ENCODE results near the gene TMCC3. TPM values are rescaled to one million over a fixed set of nuclear protein-coding genes. Genes with fewer than 3 reads are reported as not detected.

TMCC3 gene
- total RNA-seq, 2 donors from 2014 or later = 2.5 to 4.2 TPM

GRCh38 chr12:94686834-94687628 lies 36.7 kb upstream of the TMCC3 start:
- Mint-ChIP-seq H3K27ac (no peak overlapping the region), H3K4me1 (peaks cover 7% of the 10 kb centered on the region), H3K4me3 (no peak overlapping the region), H3K9me3 (no peaks in the 10 kb centered on the region), H3K27me3 (ENCODE audit: insufficient read depth) (no peaks in the 10 kb centered on the region), H3K36me3 (ENCODE audit: low read depth) (no peaks in the 10 kb centered on the region)
- 93 to 94% methylated on average over 5 to 6 of the region's 6 CpGs for WGBS, 2 experiments (ENCODE audit: insufficient coverage in 1 of 2, insufficient read length in 1 of 2)
- Histone ChIP-seq H3K9me3 (ENCODE audit: control insufficient read depth, low read length) (no peaks in the 10 kb centered on the region), H3K9ac (ENCODE audit: extremely low read depth, low read length, poor library complexity, severe bottlenecking) (no peak overlapping the region), H3K27me3 (ENCODE audit: control insufficient read depth, insufficient read depth, low read length, poor library complexity, severe bottlenecking) (no peaks in the 10 kb centered on the region), H3K4me1 (ENCODE audit: control insufficient read depth, insufficient read depth, low read length) (peaks cover 5% of the 10 kb centered on the region), H3K4me3 (ENCODE audit: low read length) (no peak overlapping the region), H3K27ac (ENCODE audit: low read depth, low read length) (no peak overlapping the region), H3K36me3 (ENCODE audit: control insufficient read depth, insufficient read depth, low read length) (no peaks in the 10 kb centered on the region)
- DNase-seq = no peak
- no peak for TF ChIP-seq CTCF (conservative IDR thresholded peaks at IDR 0.05)

- Histone ChIP-seq H3K9ac (ENCODE audit: extremely low read depth, low read length, poor library complexity, severe bottlenecking) (no peak overlapping the region), H3K4me3 (ENCODE audit: low read length) (no peak overlapping the region), H3K27me3 (ENCODE audit: control insufficient read depth, insufficient read depth, low read length, poor library complexity, severe bottlenecking) (no peaks in the 10 kb centered on the region), H3K9me3 (ENCODE audit: control insufficient read depth, low read length) (no peaks in the 10 kb centered on the region), H3K4me1 (ENCODE audit: control insufficient read depth, insufficient read depth, low read length) (peaks cover 1% of the 10 kb centered on the region), H3K36me3 (ENCODE audit: control insufficient read depth, insufficient read depth, low read length) (no peaks in the 10 kb centered on the region), H3K27ac (ENCODE audit: low read depth, low read length) (no peak overlapping the region)
- 84 to 85% methylated on average over 4 to 7 of the region's 7 CpGs for WGBS, 2 experiments (ENCODE audit: insufficient coverage in 1 of 2, insufficient read length in 1 of 2)
- H3K27me3 Mint-ChIP-seq (ENCODE audit: insufficient read depth) = no peaks in the 10 kb centered on the region
- TF ChIP-seq CTCF (conservative IDR thresholded peaks at IDR 0.05) = no peak
- DNase-seq = peak; percentile 36
- no peaks in the 10 kb centered on the region for H3K36me3 Mint-ChIP-seq (ENCODE audit: low read depth)
- no peak overlapping the region for H3K27ac Mint-ChIP-seq
- H3K4me3 Mint-ChIP-seq = no peak overlapping the region
- peaks cover 7% of the 10 kb centered on the region for H3K4me1 Mint-ChIP-seq
- peaks cover 6% of the 10 kb centered on the region for H3K9me3 Mint-ChIP-seq
Measured at GRCh38 chr12:94684416-94685142, 34.2 kb upstream of the TMCC3 start.

GRCh38 chr12:94679554-94680195 lies 29.3 kb upstream of the TMCC3 start:
- H3K4me3 Mint-ChIP-seq = no peak overlapping the region
- H3K36me3 Mint-ChIP-seq (ENCODE audit: low read depth) = no peaks in the 10 kb centered on the region
- peak; percentile 45 for DNase-seq
- Histone ChIP-seq H3K9ac (ENCODE audit: extremely low read depth, low read length, poor library complexity, severe bottlenecking) (no peak overlapping the region), H3K27me3 (ENCODE audit: control insufficient read depth, insufficient read depth, low read length, poor library complexity, severe bottlenecking) (no peaks in the 10 kb centered on the region), H3K4me1 (ENCODE audit: control insufficient read depth, insufficient read depth, low read length) (no peaks in the 10 kb centered on the region), H3K27ac (ENCODE audit: low read depth, low read length) (no peak overlapping the region), H3K4me3 (ENCODE audit: low read length) (no peak overlapping the region), H3K36me3 (ENCODE audit: control insufficient read depth, insufficient read depth, low read length) (no peaks in the 10 kb centered on the region), H3K9me3 (ENCODE audit: control insufficient read depth, low read length) (no peaks in the 10 kb centered on the region)
- H3K27ac Mint-ChIP-seq = no peak overlapping the region
- WGBS, 2 experiments (ENCODE audit: insufficient coverage in 1 of 2, insufficient read length in 1 of 2) = 89 to 96% methylated on average over 3 to 4 of the region's 4 CpGs
- H3K9me3 Mint-ChIP-seq = peaks cover 6% of the 10 kb centered on the region
- H3K4me1 Mint-ChIP-seq = peaks cover 9% of the 10 kb centered on the region
- H3K27me3 Mint-ChIP-seq (ENCODE audit: insufficient read depth) = no peaks in the 10 kb centered on the region
- TF ChIP-seq CTCF (conservative IDR thresholded peaks at IDR 0.05) = no peak

Measured in endodermal cell (in vitro differentiated cells).